Body of pancreas (tissue), 4 donors: Measurements from ENCODE around the gene STARD6. TPM values are rescaled to one million over a fixed set of nuclear protein-coding genes. Genes with fewer than 3 reads are reported as not detected.
"Not testable (repeated sequence)": the region's sequence is repeated elsewhere in the genome, so short reads cannot be mapped to it uniquely, and the experiment has no call there.

Source experiments
- ATAC-seq: fragments of 150-250 bp; one replicate; pipeline ENCODE4 v1.9.1; 2016
- DNase-seq, 4 donors: peaks; one replicate each; pipeline ENCODE4 v3.0.0-alpha.2; 2019
- H3K27ac ChIP-seq, 4 donors: fragments of 200-600 bp; sonication (generic); 1 replicate in 3 of 4; 2 replicates in 1 of 4; pipeline versions ENCODE4 v1.5.1 to v1.6.1; 2016 to 2019; ENCODE audit warnings: mild to moderate bottlenecking in 1 of 4, mixed read lengths in 1 of 4, moderate library complexity in 1 of 4
- H3K27me3 ChIP-seq, 2 donors: fragments of 200-600 bp; sonication (generic); one replicate each; pipeline ENCODE4 v1.6.0; 2016; ENCODE audit warnings: mild to moderate bottlenecking in 1 of 2
- H3K36me3 ChIP-seq, 2 donors: fragments of 200-600 bp; sonication (generic); replicated peaks in 1 of 2; 2 replicates each; pipeline ENCODE4 v1.5.1; 2016; ENCODE audit warnings: low read depth in 2 of 2; ENCODE audit not compliant: insufficient read depth in 1 of 2
- H3K4me1 ChIP-seq: fragments of 200-600 bp; sonication (generic); one replicate; pipeline ENCODE4 v1.6.0; 2016
- H3K4me3 ChIP-seq, 2 donors: fragments of 200-600 bp; sonication (generic); 1 replicate in 1 of 2; 2 replicates in 1 of 2; pipeline ENCODE4 v1.5.1; 2016 to 2019
- H3K9me3 ChIP-seq, 3 donors: fragments of 200-600 bp; sonication (generic); 1 replicate in 2 of 3; 2 replicates in 1 of 3; pipeline ENCODE4 v1.5.1; 2016
- CTCF ChIP-seq, 7 experiments: fragments of 450-650 bp in 4 of 7; fragments of 200-600 bp in 3 of 7; sonication (generic) in 3 of 7; IDR thresholded peaks; one replicate each; pipeline ENCODE4 v1.5.1; 2016 to 2019; ENCODE audit warnings: antibody characterized with exemption in 7 of 7
- POLR2A ChIP-seq, 3 donors: fragments of 450-650 bp; IDR thresholded peaks; one replicate each; pipeline ENCODE4 v1.6.1; 2016; ENCODE audit warnings: antibody characterized with exemption in 3 of 3, mild to moderate bottlenecking in 2 of 3
- WGBS, 2 donors: methylation state at CpG; one replicate each; pipeline ENCODE4 v1.1.5; 2017; 5-methylcytosine and 5-hydroxymethylcytosine counted together
- intact Hi-C: fragments of 100-400 bp; cut with DNase I; formaldehyde crosslinking; loops from one replicate; pipeline ENCODE4 v1.15.1; 2023
- total RNA-seq, 2 donors: library from RNA; depleted of rRNA; stranded (reverse); fragments of >200 nt; gene quantifications; one replicate each; pipeline ENCODE4 v1.1.0, GENCODE V29; 2016

Gene STARD6
- total RNA-seq, 2 donors from 2014 or later = not detected

- TF ChIP-seq POLR2A (IDR thresholded peaks at IDR 0.05) = no peak
- TF ChIP-seq CTCF (IDR thresholded peaks at IDR 0.05) = no peak
- intact Hi-C loops = no loop called here
- H3K27ac ChIP-seq = no peak overlapping the region
- H3K9me3 ChIP-seq = no peaks in the 10 kb centered on the region
- H3K36me3 ChIP-seq = no peaks in the 10 kb centered on the region
- H3K4me3 ChIP-seq = no peak overlapping the region
- H3K4me1 ChIP-seq = no peaks in the 10 kb centered on the region
- H3K27me3 ChIP-seq = no peaks in the 10 kb centered on the region
- no peak for DNase-seq
- no peak for ATAC-seq
- WGBS, 2 donors = 74 to 84% methylated on average over 3 of the region's 3 CpGs
These were observed 30.0 kb upstream of the STARD6 start for GRCh38 chr18:54387631-54388030.

- H3K4me1 ChIP-seq = not testable (repeated sequence)
These were observed 29.3 kb upstream of the STARD6 start for GRCh38 chr18:54386800-54387495.

GRCh38 chr18:54386043-54386442 lies 28.4 kb upstream of the STARD6 start:
- no peak overlapping the region for H3K4me3 ChIP-seq
- DNase-seq (no peak), ATAC-seq (no peak)
- no peak overlapping the region for H3K27ac ChIP-seq
- H3K9me3 ChIP-seq = no peaks in the 10 kb centered on the region
- 84 to 85% methylated on average over 4 of the region's 4 CpGs for WGBS, 2 donors
- no peaks in the 10 kb centered on the region for H3K4me1 ChIP-seq
- no peak for TF ChIP-seq CTCF (IDR thresholded peaks at IDR 0.05)
- TF ChIP-seq POLR2A (IDR thresholded peaks at IDR 0.05) = no peak
- intact Hi-C loops = no loop called here
- no peaks in the 10 kb centered on the region for H3K36me3 ChIP-seq
- no peaks in the 10 kb centered on the region for H3K27me3 ChIP-seq

More at GRCh38 chr18:54386800-54387495, 29.3 kb upstream of the STARD6 start:
- H3K9me3 ChIP-seq, H3K36me3 ChIP-seq, intact Hi-C loops, ATAC-seq, H3K27me3 ChIP-seq, DNase-seq, H3K4me3 ChIP-seq, H3K27ac ChIP-seq: not testable (repeated sequence)
- 85 to 93% methylated on average over 21 to 23 of the region's 23 CpGs for WGBS, 2 donors

- Histone ChIP-seq H3K27me3 (no peaks in the 10 kb centered on the region), H3K9me3 (no peaks in the 10 kb centered on the region), H3K36me3 (no peaks in the 10 kb centered on the region), H3K4me1 (no peaks in the 10 kb centered on the region), H3K27ac (no peak overlapping the region), H3K4me3 (no peak overlapping the region)
- no peak for DNase-seq
- intact Hi-C loops = no loop called here
- no peak for ATAC-seq
- WGBS, 2 donors = 70 to 83% methylated on average over 8 of the region's 8 CpGs
- TF ChIP-seq CTCF (IDR thresholded peaks at IDR 0.05) = no peak
- TF ChIP-seq POLR2A (IDR thresholded peaks at IDR 0.05) = no peak
These were observed 25.1 kb upstream of the STARD6 start for GRCh38 chr18:54382733-54383252.

GRCh38 chr18:54382076-54382475 lies 24.4 kb upstream of the STARD6 start:
- DNase-seq = no peak
- intact Hi-C loops = no loop called here
- no peak overlapping the region for H3K27ac ChIP-seq
- H3K9me3 ChIP-seq = no peaks in the 10 kb centered on the region
- TF ChIP-seq CTCF (IDR thresholded peaks at IDR 0.05) = no peak
- no peak for TF ChIP-seq POLR2A (IDR thresholded peaks at IDR 0.05)
- H3K36me3 ChIP-seq = no peaks in the 10 kb centered on the region
- no peak overlapping the region for H3K4me3 ChIP-seq
- H3K4me1 ChIP-seq = no peaks in the 10 kb centered on the region
- no peaks in the 10 kb centered on the region for H3K27me3 ChIP-seq
- WGBS, 2 donors = 73 to 81% methylated on average over 3 of the region's 3 CpGs
- no peak for ATAC-seq
